Suppressor macrophage treated with lipopolysaccharide for 1 hour (primary cell): ENCODE results near the gene NXPH2.
A peak's percentile ranks its signal among the peaks of the same experiment; 100 is the strongest.

Source experiments
- DNase-seq, 3 donors: peaks; one replicate each; pipeline ENCODE4 v3.0.0-alpha.2; 2020 to 2022

Gene NXPH2

DNA sequence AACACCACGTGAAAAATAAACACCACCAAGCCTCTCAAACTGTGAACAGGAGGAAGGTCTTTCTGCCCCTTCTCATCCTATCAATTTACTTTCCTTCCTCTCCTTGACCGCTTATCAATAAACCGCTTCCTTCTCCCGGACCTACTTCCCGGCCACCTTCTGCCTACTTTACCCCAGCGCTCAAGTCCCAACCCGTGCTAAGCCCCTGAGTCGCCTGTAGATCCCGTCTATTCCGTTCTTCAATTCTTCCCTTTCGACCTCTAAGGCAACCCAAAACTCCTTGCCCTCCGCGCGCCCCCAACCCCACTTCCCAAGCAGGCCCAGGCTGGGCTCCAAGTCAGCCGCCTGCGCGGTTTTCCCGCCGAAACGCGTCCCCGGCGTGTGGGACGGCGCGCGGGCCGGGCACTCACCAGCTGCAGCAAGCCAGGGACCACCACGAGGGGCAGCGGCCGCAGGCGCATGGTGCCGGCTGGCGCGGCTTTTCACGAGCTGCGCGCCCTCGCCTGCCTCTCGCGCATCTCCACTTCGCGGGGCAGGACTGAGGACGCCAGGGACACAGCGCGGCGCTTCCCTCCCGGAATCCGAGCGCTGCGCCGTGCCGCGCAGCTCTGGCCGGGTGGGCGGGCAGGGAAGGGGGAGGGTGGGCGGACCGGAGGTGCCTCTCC, at the start of gene NXPH2:
Gene NXPH2 (minus strand): TSS at position 610 of the 665 bp plus-strand sequence. CDS start 149 bp downstream, at position 461.
- DNase-seq: no peak

GRCh38 chr2:138829326-138829919, 49.2 kb upstream of the NXPH2 start:
- peak; percentile 36 to 55 (median 42) for DNase-seq

DNA sequence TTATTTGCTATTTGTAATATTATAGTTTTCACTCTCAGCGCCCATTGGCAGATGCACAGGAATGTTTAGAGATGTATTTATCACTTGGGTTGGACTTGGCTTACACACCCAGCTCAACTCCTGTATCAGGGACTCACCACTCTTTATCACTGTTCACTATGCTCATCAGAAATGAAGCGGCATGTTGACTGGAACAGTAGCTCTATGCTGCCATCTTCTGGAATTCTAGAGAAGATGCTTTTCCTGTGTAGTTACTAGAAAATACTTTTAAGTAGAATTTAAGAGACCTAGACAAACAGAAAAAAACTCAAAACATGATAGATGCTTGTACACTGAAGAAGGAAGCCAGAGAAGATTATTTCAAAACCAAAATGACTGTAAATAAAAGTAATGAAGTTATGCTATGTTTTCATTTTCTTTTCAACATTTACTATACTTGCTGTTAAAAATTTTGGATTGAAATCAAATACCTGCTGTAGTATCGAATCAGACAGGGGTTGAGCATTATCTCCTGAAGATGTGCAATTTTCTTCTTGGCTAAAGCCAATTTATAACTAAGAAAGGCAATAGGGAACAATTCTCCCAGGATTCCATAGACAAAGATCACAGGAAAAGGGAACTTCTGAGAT, 47.4 kb upstream of the NXPH2 start:
- peak; percentile 56 to 80 (median 75) for DNase-seq

- no peak for DNase-seq
These were observed 43.5 kb upstream of the NXPH2 start for GRCh38 chr2:138823666-138824065.

GRCh38 chr2:138819964-138820363, 39.8 kb upstream of the NXPH2 start:
- DNase-seq: no peak

DNA sequence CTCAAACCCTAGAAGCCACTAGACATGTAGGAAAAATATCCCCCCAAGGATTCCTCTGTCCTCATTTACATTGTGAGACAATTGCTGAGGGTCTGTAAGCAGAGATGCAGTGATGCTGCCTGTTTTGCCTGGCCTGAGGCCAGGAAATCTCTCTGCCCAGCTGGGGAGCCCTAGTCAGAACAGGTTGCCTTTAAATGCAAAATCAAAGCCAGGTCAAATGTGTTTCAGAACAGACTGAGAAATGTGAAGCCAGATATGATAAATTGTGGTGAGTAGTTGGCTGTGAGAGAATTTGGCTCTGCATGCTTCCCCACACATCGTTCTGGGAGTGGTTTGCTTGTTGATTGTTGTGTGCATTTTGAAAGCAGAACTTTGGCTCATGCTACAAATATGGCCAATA, 38.4 kb upstream of the NXPH2 start:
- no peak for DNase-seq

DNA sequence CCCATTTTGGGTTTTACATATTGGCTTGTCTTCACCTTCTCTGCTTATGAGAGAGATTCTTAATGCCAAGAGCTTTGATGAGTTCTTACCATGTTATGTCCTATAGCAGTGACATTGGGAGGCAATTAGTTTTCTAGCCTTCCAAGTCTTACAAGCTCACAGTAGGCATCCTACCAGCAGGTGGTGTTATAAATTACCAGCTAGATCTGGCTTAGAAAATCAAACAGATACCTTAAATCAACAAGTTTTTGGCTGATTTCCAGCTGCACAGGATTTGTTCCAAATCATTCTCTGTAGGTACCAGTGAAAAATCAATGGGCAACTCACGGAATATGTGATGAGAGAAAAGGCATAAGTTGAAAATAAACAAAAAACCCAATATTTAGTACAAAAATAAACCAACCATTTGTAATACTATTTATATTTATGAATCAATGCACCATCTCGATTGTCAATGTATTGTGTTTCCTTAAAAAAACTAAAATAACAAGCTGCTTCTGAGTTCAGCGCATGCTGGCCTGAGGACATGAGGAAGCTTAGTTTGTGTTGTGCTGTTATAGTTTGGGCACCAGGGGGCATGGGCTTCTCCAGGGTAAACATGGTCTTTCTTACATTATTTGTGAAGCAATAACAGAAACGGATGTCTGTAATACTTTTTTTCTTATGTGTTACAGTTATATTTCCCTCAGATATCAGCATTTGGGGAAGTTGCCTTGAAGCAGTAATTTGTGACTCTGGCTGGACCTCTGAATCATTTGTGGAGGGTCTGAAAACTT, 34.1 kb upstream of the NXPH2 start:
- peak; percentile 69 to 74 (median 70) for DNase-seq

- no peak for DNase-seq
These were observed 31.2 kb upstream of the NXPH2 start for GRCh38 chr2:138811431-138811830.

DNA sequence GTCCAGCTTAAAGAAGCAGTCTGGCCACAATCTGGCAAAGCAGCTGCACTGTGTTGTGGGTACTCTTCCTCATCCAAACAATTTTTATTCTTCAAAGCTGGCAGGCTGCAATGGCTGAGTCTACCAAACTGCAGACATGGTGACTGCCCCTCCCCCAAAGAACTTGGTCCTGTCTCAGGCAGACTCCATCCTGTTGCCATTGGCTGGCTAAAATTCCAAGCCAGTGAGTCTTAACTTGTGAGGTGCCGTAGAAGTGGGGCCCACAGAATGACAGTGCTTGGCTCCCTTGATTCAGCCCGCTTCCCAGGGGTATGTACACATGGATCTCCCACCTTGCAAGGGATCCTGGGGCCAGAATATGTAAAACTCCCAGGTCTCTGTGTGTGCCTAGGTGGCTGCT, 14.5 kb upstream of the NXPH2 start:
- no peak for DNase-seq

GRCh38 chr2:138787053-138787666, 7.0 kb upstream of the NXPH2 start:
- DNase-seq: peak; percentile 32 to 56 (median 52)

DNA sequence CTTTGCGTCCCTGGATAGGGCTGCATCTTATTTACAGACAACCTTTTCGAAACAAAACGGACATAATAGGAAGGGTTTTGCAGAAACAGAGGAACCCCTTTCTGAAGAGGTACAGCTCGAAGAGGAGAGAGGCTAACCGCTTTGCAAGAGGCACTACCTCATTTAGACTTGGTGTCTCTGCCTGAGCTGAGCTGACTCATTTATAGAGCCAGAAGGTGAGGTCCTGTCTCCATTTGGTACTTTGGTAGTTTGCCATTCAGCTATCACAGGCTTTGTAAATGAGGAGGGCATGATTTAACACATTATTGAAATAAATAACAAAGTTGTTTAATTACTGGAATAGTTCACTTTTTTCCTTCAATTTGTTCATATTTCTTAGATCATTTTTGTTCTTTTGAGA, 2.2 kb upstream of the NXPH2 start:
- DNase-seq: no peak

GRCh38 chr2:138780908-138781307, 718 bp upstream of the NXPH2 start:
- DNase-seq: no peak

GRCh38 chr2:138780446-138780880, 273 bp upstream of the NXPH2 start:
- no peak for DNase-seq

- no peak for DNase-seq
These were observed 797 bp downstream of the NXPH2 start for GRCh38 chr2:138779406-138779780.

- no peak for DNase-seq
These were observed 2.2 kb downstream of the NXPH2 start for GRCh38 chr2:138777996-138778395.

DNA sequence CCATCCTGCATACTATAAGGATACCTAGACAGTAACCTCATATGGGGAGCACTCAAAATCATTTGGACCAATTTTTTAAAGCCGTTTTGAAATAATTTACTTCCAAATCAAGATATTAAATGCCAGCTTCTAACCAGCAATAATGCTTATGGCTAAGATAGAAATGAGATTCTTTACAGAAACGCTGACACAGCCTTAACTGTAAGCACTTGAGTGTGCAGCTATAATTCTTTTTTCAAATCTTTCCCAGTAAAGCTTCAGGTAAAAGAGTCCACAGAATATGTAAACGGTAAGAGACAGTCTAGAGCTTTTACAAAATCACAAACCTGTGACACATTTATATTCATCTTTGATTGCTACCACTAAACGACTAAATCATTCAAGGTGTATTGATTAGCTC, 4.5 kb downstream of the NXPH2 start:
- DNase-seq: no peak

DNA sequence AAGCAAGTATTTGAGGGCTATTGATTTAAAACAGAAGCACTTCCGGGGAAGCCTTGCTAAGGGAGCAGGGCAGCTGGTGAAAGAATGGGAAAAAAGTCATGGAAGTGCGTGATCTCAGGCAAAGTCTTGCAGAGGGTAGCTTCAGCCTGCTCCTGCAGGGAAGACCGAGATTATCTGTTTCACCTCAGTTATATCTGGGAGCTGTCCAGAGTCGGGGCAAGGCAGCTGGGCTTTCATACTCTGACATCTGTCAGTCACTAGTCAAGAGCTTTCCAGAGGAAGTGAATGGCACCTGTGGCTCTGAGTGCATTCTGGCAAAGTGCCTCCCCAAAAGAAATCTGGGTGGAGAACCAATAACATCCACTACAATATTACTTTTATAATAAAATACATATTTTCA, 8.7 kb downstream of the NXPH2 start:
- DNase-seq: no peak

DNA sequence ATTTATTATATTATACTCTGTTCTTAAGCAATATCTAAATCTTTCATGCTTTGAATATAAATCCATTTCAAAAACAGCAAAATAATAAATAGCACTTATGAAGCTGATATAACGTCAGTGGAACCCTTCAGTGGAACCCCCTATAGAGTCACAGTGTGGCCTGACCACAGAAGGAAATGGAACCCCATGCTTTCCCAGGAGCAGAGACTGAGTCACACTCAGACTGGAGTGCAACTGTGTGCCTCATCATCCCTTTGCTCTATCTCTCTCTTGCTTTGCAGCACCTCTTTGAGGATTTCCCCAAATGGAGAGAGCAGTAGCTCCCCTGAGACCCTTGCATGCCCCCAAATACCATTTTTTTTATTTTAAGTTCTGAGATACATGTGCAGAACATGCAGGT, 13.1 kb downstream of the NXPH2 start:
- DNase-seq: no peak

DNA sequence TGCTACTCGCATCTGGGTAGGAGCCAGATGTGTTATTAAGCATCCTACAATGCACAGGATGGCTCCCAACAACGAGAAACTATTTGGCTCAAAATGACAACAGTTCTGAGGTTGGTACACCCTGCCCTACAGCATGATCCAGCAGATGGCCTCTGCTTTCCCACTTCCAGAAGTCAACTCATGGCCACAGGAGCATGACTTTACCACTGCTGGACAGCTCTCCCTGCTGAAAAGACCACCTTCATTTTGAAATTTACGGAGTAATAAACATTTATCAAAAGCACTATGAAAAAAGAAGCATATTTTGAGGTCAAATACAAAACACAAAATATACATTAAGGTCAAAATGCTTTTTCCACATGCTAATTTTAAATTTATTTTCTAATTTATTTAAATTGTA, 13.7 kb downstream of the NXPH2 start:
- no peak for DNase-seq

DNA sequence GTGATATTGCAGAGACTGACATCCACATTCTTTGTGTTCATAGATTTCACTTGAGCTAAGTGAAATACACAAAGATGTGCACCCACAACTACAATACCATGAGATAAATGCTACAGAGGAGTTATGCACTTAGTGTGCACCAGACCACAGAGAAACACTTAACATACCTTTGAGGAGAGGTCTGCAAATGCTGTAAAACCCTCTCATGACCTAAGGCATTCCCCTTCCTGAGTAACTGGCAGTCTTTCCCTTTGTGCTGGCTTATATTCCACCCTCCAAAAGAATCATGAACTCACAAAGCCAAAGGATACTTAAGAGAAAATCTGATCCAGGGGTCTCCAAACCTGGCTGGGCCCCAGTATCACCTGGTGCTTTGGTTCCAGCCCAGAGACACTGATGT, 16.2 kb downstream of the NXPH2 start:
- DNase-seq: no peak

DNA sequence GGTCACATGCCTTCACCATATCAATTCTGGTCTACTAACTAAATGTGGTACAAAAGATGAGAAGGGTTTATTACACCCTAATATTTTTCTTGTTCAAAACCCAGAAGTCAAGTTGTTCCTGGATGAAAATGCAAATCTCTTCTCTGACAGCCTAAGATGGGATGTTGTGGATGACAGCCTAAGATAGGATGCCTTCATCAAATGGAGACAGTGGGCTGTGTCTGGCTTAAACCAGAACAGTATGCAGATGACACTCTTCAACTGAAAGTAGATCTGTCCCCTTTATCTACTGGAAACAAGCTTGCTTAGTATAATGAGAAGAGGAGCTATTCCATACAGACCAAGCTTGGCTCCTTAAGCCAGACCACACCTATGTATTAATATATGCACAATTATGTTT, 17.7 kb downstream of the NXPH2 start:
- no peak for DNase-seq

GRCh38 chr2:138760676-138761075, 19.5 kb downstream of the NXPH2 start:
- DNase-seq: no peak

DNA sequence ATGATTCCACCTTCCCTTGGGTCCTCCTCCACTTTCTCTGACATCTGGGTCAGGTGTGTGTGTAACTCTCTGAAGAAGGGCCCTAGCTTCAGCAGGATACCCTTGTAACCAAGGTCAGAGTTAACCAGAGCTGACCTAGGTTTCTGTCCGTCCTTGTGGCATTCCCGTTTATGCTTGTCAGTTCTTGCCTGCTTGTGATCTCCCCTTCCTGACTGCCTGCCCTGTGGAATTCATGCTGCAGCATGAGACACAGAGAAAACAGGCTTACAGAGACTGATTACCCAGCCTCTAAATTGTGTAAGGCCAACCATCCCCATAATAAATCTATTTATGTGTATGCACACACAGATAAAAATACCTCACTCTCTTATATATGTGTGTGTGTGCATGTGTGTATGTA, 22.8 kb downstream of the NXPH2 start:
- DNase-seq: no peak
